ENCODE measurements around the gene CTBP1. TPM values are rescaled to one million over a fixed set of nuclear protein-coding genes. Genes with fewer than 3 reads are reported as not detected.

The CTBP1 gene
- total and polyA plus RNA-seq, 2 experiments from 2014 or later: 40.1 to 160 TPM

DNA sequence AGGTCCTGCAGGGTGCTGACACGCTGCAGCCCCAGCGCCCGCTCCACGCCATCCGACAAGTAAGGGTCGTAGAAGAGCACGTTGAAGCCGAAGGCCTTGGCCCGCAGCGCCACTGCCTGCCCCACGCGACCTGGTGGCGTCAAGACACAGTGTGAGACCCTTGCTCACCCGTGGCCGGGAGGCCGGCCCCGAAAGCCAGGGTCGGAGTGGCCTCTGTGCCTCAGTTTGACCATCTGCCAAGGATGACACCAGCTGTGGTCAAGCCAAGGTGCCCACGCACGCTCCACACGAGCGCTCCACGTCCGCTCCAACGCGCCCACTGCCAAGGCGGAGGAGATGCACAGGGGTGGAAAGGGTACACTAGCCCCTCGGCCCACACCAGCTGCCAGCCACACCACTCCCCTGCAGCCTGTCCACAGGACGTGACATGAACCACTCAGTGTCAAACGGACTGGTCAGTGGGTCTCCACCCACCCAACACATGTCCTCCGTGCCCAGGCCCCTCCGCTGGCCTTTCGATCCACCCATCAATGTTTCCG lies 32.8 kb downstream of the CTBP1 start:
- H4K20me1 ChIP-seq (ENCODE audit: insufficient read depth): no peaks in the 10 kb centered on the region

GRCh38 chr4:1215141-1216075 lies 33.5 kb downstream of the CTBP1 start:
- no peak for DNase-seq
- Histone ChIP-seq H3K27me3 (replicated peaks; ENCODE audit: insufficient read depth) (no peaks in the 10 kb centered on the region), H3K4me1 (ENCODE audit: insufficient read depth) (no peaks in the 10 kb centered on the region), H3K79me2 (ENCODE audit: insufficient read depth) (peaks cover 7% of the 10 kb centered on the region), H3K4me2 (ENCODE audit: unreplicated experiment) (no peak overlapping the region), H3K9me2 (ENCODE audit: insufficient read depth) (no peaks in the 10 kb centered on the region), H2AFZ (no peak overlapping the region), H3K9me3 (ENCODE audit: low read depth) (no peaks in the 10 kb centered on the region), H4K20me1 (ENCODE audit: insufficient read depth) (no peaks in the 10 kb centered on the region), H3K4me3 (no peak overlapping the region), H3F3A (ENCODE audit: insufficient read depth) (no peaks in the 10 kb centered on the region), H3K27ac (no peak overlapping the region), H3K9ac (no peak overlapping the region), H3K36me3 (ENCODE audit: low read depth) (no peaks in the 10 kb centered on the region)
- in situ Hi-C loops (cut with MboI): no loop called here
- TF ChIP-seq EZH2phosphoT487 (IDR thresholded peaks at IDR 0.05; ENCODE audit: insufficient read depth, low read depth) (no peak), EZH2 (IDR thresholded peaks at IDR 0.05; ENCODE audit: insufficient read depth, poor library complexity, severe bottlenecking) (no peak)
- WGBS, 2 experiments (ENCODE audit: low coverage in 1 of 2, low lambda C conversion rate in 2 of 2, missing lambda C conversion rate in 2 of 2): 86% methylated on average over 31 of the region's 31 CpGs

More for the DNA sequence above, 32.8 kb downstream of the CTBP1 start:
- in situ Hi-C loops (cut with MboI): no loop called here
- no peaks in the 10 kb centered on the region for H3K27me3 ChIP-seq (replicated peaks; ENCODE audit: insufficient read depth)
- no peak overlapping the region for H3K4me3 ChIP-seq
- no peak overlapping the region for H3K4me2 ChIP-seq (ENCODE audit: unreplicated experiment)
- TF ChIP-seq EZH2phosphoT487 (IDR thresholded peaks at IDR 0.05; ENCODE audit: insufficient read depth, low read depth) (no peak), EZH2 (IDR thresholded peaks at IDR 0.05; ENCODE audit: insufficient read depth, poor library complexity, severe bottlenecking) (no peak)
- peaks cover 5% of the 10 kb centered on the region; the same call in 1 of the 2 replicates for H3K36me3 ChIP-seq (ENCODE audit: low read depth)
- no peak overlapping the region for H3K9ac ChIP-seq
- H3K4me1 ChIP-seq (ENCODE audit: insufficient read depth): no peaks in the 10 kb centered on the region
- no peak overlapping the region for H3K27ac ChIP-seq
- no peak for DNase-seq
- 95% methylated on average over 22 to 34 of the region's 34 CpGs for WGBS, 2 experiments (ENCODE audit: low coverage in 1 of 2, low lambda C conversion rate in 2 of 2, missing lambda C conversion rate in 2 of 2)
- H3K79me2 ChIP-seq (ENCODE audit: insufficient read depth): peaks cover 7% of the 10 kb centered on the region
- no peaks in the 10 kb centered on the region for H3F3A ChIP-seq (ENCODE audit: insufficient read depth)
- no peaks in the 10 kb centered on the region for H3K9me2 ChIP-seq (ENCODE audit: insufficient read depth)
- no peak overlapping the region for H2AFZ ChIP-seq
- no peaks in the 10 kb centered on the region for H3K9me3 ChIP-seq (ENCODE audit: low read depth)

DNA sequence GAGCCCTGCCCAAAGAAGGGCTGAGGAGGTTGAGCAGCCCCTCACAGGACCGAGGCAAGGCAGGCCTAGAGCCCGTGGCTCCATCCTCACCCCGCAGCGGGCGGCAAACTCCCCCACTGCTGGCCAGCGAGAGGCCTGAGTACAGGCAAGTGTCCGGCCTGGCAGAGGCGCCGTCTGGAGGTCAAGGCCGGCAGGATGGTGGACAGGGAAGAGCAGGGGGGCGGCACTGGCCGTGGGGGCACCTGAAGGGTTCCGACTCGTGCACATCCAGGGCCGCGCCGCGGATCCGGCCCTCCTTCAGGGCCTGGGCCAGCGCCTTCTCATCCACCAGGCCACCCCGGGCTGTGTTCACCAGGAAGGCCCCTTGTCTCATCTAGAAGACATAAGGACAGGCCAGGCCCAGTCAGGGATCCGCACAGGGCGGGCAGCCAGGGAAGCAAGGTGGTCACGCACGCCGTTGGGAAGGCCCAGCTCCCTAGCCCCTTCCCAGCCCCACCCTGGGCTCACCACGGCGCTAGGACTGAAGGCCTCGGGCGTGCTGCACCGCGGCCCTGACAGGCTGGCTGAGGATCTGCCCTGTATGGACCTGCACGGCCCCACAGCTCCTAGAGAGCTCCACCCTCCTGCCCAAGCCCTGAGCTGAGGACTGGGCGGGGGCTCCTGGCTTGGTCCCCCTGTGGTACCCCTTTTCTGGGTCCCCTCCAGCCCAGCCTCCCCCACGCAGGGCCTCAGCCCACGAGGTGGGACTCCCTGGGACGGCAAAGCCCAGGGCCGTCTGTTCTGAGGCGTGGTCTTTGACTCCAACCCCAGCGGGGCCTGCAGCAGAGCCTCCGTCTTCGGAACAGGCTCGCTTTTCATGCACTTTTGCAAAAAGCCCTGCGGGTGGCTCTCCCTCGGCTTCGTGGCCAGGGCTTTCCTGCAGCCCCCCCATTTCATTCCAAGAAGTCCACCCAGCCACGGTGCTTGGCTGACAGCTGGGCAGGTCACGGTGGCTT lies 34.5 kb downstream of the CTBP1 start:
- 91% methylated on average over 39 to 47 of the region's 48 CpGs for WGBS, 2 experiments (ENCODE audit: low coverage in 1 of 2, low lambda C conversion rate in 2 of 2, missing lambda C conversion rate in 2 of 2)
- no peaks in the 10 kb centered on the region for H4K20me1 ChIP-seq (ENCODE audit: insufficient read depth)
- no peaks in the 10 kb centered on the region for H3K36me3 ChIP-seq (ENCODE audit: low read depth)
- no peaks in the 10 kb centered on the region for H3K9me3 ChIP-seq (ENCODE audit: low read depth)
- no peak overlapping the region for H2AFZ ChIP-seq
- in situ Hi-C loops (cut with MboI): no loop called here
- no peak overlapping the region for H3K9ac ChIP-seq
- no peak for DNase-seq
- no peak for TF ChIP-seq EZH2 (IDR thresholded peaks at IDR 0.05; ENCODE audit: insufficient read depth, poor library complexity, severe bottlenecking)
- TF ChIP-seq EZH2phosphoT487 (IDR thresholded peaks at IDR 0.05; ENCODE audit: insufficient read depth, low read depth): no peak
- H3K4me3 ChIP-seq: no peak overlapping the region
- no peak overlapping the region for H3K27ac ChIP-seq
- H3K4me1 ChIP-seq (ENCODE audit: insufficient read depth): peaks cover 5% of the 10 kb centered on the region; the same call in 1 of the 2 replicates
- H3F3A ChIP-seq (ENCODE audit: insufficient read depth): no peaks in the 10 kb centered on the region
- H3K27me3 ChIP-seq (replicated peaks; ENCODE audit: insufficient read depth): no peaks in the 10 kb centered on the region
- no peaks in the 10 kb centered on the region for H3K9me2 ChIP-seq (ENCODE audit: insufficient read depth)
- H3K4me2 ChIP-seq (ENCODE audit: unreplicated experiment): no peak overlapping the region
- H3K79me2 ChIP-seq (ENCODE audit: insufficient read depth): peaks cover 7% of the 10 kb centered on the region

Measured in GM23248 (cell line).